Subcutaneous adipose tissue (tissue), 4 donors: ENCODE results near the gene HBA2. TPM values are rescaled to one million over a fixed set of nuclear protein-coding genes. Genes with fewer than 3 reads are reported as not detected.
"Not testable (repeated sequence)": the region's sequence is repeated elsewhere in the genome, so short reads cannot be mapped to it uniquely, and the experiment has no call there.

Experiments
- total RNA-seq, 4 donors: library from RNA; depleted of rRNA; stranded (reverse); fragments of >200 nt; gene quantifications; one replicate each; pipeline ENCODE4 v1.1.0, GENCODE V29; 2016
- TF ChIP-seq, protein P1 (sequence below): fragments of 450-650 bp; IDR thresholded peaks from one replicate; pipeline ENCODE4 v1.5.1; 2016; ENCODE audit warnings: low read depth, mild to moderate bottlenecking, control low read depth, antibody characterized with exemption, moderate library complexity

Gene HBA2
- total RNA-seq = 100 to 1,000 TPM in 2 of 4 donors, 10 to 100 TPM in 2; 25.2 to 313 (median 90.4) TPM

DNA sequence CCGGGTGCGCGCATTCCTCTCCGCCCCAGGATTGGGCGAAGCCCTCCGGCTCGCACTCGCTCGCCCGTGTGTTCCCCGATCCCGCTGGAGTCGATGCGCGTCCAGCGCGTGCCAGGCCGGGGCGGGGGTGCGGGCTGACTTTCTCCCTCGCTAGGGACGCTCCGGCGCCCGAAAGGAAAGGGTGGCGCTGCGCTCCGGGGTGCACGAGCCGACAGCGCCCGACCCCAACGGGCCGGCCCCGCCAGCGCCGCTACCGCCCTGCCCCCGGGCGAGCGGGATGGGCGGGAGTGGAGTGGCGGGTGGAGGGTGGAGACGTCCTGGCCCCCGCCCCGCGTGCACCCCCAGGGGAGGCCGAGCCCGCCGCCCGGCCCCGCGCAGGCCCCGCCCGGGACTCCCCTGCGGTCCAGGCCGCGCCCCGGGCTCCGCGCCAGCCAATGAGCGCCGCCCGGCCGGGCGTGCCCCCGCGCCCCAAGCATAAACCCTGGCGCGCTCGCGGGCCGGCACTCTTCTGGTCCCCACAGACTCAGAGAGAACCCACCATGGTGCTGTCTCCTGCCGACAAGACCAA lies at the start of gene HBA2:
Gene HBA2 (plus strand): TSS at position 503 of the 568 bp plus-strand sequence. CDS start 37 bp downstream, at position 540.
- TF ChIP-seq, protein P1, sequence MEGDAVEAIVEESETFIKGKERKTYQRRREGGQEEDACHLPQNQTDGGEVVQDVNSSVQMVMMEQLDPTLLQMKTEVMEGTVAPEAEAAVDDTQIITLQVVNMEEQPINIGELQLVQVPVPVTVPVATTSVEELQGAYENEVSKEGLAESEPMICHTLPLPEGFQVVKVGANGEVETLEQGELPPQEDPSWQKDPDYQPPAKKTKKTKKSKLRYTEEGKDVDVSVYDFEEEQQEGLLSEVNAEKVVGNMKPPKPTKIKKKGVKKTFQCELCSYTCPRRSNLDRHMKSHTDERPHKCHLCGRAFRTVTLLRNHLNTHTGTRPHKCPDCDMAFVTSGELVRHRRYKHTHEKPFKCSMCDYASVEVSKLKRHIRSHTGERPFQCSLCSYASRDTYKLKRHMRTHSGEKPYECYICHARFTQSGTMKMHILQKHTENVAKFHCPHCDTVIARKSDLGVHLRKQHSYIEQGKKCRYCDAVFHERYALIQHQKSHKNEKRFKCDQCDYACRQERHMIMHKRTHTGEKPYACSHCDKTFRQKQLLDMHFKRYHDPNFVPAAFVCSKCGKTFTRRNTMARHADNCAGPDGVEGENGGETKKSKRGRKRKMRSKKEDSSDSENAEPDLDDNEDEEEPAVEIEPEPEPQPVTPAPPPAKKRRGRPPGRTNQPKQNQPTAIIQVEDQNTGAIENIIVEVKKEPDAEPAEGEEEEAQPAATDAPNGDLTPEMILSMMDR = not testable (repeated sequence)

DNA sequence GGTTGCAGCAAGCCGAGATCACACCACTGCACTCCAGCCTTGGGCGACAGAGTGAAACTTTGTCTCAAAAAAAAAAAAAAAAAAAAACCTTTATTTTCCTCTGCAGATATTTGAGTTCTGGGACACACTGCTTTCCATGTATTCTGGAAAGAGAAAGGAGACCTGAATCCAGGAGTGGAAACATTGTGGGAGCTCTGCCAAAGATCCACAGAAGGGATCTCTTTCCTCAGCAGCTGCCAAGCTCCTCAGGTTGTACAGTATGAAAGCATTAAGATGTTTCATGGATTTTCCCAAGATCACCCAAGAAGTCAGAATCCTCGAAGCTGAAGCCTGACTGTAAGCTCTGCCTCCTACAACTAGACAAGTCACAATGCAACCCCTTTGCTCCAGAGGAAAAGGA lies 47.7 kb upstream of the HBA2 start:
- TF ChIP-seq, protein P1 = no peak

DNA sequence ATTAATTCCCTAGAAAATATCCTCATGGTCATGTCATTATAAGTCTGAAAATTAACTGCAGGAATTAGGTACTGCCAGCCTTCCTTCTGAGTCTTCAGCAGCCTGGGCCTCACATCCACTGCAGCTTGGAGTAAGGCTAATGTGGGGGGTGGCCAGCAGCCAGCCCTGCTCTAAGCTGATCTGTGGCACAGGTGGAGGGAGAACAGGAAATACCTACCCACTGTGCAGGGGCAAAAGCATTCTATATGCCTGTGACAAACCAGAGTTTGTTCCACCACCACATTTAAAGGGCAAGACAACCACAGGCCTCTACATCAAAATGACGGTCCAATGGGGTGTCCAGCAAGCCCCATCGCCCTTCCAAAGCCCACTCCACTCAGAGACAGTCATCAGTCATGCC lies 43.6 kb upstream of the HBA2 start:
- TF ChIP-seq, protein P1 = no peak

DNA sequence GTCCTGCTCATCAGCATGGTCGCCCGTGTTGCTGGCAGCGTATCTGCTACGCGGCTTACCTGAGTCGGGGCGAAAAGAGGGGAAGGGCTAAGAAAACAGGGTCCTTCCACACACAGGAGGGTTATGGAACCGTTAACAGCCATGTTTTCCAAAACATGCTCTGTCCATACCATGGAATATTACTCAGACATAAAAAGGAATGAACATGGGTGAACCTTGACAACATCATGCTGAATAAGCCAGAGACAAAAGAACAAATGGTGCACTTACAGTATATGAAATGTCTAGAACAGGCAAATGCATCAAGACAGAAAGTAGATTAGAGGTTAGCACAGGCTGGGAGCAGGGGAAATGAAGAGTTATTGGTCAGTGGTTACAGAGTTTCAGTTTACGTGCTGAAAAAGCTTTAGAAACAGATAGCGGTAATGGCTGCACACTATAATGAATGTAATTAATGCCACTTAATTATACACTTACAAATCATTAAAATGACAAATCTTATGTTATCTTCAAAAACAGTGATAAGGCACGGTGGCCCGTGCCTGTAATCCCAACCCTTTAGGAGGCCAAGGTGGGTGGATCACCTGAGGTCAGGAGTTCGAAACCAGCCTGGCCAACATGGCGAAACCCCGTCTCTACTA lies 42.0 kb upstream of the HBA2 start:
- TF ChIP-seq, protein P1 = no peak

DNA sequence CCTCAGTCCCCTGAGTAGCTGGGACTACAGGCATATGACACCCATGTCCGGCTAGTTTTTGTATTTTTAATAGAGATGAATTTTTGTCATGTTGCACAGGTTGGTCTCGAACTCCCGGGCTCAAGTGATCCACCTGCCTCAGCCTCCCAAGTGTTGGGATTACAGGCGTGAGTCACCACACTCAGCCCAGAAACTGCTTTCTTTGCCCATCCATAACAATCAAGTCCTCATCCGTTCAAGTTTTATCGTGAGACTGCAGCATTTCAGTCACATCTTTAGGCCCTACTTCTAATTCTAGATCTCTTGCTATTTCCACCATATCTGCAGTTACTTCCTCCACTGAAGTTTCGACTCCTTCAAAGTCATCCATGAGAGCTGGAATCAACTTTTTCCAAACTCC lies 40.6 kb upstream of the HBA2 start:
- TF ChIP-seq, protein P1 = no peak

DNA sequence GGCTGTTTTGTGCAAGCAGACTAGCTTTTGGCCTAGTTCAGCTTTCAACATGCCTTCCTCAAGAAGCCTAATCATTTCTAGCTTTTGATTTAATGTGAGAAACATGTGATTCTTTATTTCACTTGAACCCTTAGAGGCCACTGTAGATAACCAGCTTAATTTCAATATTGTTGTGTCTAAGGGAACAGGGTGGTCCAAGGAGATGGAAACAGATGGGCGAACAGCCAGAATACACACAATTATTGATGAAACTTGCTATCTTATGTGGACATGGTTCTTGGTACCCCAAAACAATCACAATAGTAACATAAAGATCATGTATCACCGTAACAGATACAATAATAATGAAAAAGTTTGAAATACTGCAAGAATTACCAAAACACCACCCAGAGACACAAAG lies 39.0 kb upstream of the HBA2 start:
- TF ChIP-seq, protein P1 = no peak

DNA sequence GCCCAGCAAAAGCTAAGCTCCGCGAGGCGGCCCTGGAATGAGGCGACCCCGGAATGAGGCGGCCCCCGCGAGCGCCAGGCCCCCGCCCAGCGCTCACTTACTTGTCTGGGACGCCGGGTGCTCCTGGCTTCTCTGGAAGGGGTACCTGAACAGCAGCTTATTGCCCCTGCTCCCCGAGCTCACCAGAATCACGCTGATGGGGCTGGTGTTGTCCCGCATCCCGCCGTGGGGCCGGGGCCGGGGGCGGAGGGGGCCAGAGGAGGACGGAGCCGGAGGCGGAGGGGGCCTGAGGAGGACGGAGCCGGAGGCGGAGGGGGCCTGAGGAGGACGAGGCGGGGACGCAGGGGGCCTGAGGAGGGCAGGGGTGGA lies 34.6 kb upstream of the HBA2 start:
- TF ChIP-seq, protein P1 = no peak
